ENCODE results near the gene ARHGAP30. TPM values are rescaled to one million over a fixed set of nuclear protein-coding genes. Genes with fewer than 3 reads are reported as not detected.

ARHGAP30 gene
- total RNA-seq, 1 experiment from 2014 or later = 36.5 TPM

DNA sequence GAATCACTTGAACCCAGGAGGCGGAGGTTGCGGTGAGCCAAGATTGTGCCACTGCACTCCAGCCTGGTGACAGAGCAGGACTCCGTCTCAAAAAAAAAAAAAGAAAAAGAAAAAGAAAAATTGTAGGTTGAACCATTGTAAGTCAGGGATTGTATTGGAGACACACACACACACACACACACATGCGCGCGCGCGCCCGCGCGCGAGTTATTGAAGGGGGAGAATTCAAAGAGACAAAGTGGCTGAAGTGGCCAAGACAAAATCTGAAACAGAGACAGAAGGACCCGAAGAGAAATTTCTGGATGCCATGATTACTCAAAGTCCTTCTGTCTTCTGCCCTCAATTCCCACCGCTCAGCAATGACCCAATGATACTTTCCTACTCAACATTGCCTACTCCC, 24.8 kb upstream of the ARHGAP30 start:
- H3K79me2 ChIP-seq (ENCODE audit: low read length) = no peaks in the 10 kb centered on the region
- no peaks in the 10 kb centered on the region for H3K9me2 ChIP-seq (replicated peaks; ENCODE audit: insufficient read depth, low read length)
- H3K9ac ChIP-seq (ENCODE audit: low read length) = no peak overlapping the region
- no peaks in the 10 kb centered on the region for H3K9me3 ChIP-seq (ENCODE audit: low read length)
- no peaks in the 10 kb centered on the region for H4K20me1 ChIP-seq (ENCODE audit: insufficient read depth, low read depth, low read length)
- H3K4me2 ChIP-seq (ENCODE audit: low read depth, low read length, poor library complexity, severe bottlenecking) = no peak overlapping the region
- no peak overlapping the region for H3K27ac ChIP-seq (ENCODE audit: low read length)
- H2AFZ ChIP-seq (ENCODE audit: low read length) = no peak overlapping the region
- no peaks in the 10 kb centered on the region for H3K27me3 ChIP-seq (ENCODE audit: low read length)
- peaks cover 19% of the 10 kb centered on the region for H3K4me1 ChIP-seq (ENCODE audit: low read length)
- no peaks in the 10 kb centered on the region for H3K36me3 ChIP-seq (ENCODE audit: insufficient read depth, low read length)
- DNase-seq = no peak
- H3K4me3 ChIP-seq (ENCODE audit: low read length) = no peak overlapping the region

DNA sequence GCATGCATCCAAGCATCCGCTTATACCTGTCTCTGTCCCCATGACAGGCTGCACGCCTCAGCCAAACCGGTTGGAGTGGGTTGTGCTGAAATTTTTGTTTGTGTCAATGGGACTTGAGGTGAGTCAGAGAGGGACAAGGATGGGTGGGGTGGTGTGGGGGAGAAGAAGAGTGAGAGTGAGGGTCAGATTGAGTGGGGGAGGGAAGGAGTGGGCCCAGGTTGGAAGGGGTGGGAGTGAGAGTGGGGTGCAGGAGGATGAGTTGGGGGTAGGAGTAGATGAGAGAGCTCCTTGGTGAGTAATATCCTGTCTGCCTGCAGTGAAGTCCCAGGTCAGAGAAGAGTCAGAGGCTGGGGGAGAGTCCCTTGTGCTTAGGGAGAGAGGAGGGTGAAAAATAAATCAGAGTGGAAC, 22.9 kb upstream of the ARHGAP30 start:
- H3K36me3 ChIP-seq (ENCODE audit: insufficient read depth, low read length) = no peaks in the 10 kb centered on the region
- H2AFZ ChIP-seq (ENCODE audit: low read length) = no peak overlapping the region
- H3K27me3 ChIP-seq (ENCODE audit: low read length) = no peaks in the 10 kb centered on the region
- H3K4me2 ChIP-seq (ENCODE audit: low read depth, low read length, poor library complexity, severe bottlenecking) = no peak overlapping the region
- peaks cover 4% of the 10 kb centered on the region for H3K4me1 ChIP-seq (ENCODE audit: low read length)
- no peaks in the 10 kb centered on the region for H4K20me1 ChIP-seq (ENCODE audit: insufficient read depth, low read depth, low read length)
- H3K4me3 ChIP-seq (ENCODE audit: low read length) = no peak overlapping the region
- H3K9ac ChIP-seq (ENCODE audit: low read length) = no peak overlapping the region
- H3K27ac ChIP-seq (ENCODE audit: low read length) = no peak overlapping the region
- H3K9me2 ChIP-seq (replicated peaks; ENCODE audit: insufficient read depth, low read length) = no peaks in the 10 kb centered on the region
- H3K79me2 ChIP-seq (ENCODE audit: low read length) = no peaks in the 10 kb centered on the region
- no peaks in the 10 kb centered on the region for H3K9me3 ChIP-seq (ENCODE audit: low read length)
- DNase-seq = no peak

- no peaks in the 10 kb centered on the region for H3K9me3 ChIP-seq (ENCODE audit: low read length)
- DNase-seq = no peak
- H2AFZ ChIP-seq (ENCODE audit: low read length) = no peak overlapping the region
- no peaks in the 10 kb centered on the region for H3K27me3 ChIP-seq (ENCODE audit: low read length)
- H3K4me1 ChIP-seq (ENCODE audit: low read length) = no peaks in the 10 kb centered on the region
- no peaks in the 10 kb centered on the region for H3K9me2 ChIP-seq (replicated peaks; ENCODE audit: insufficient read depth, low read length)
- no peak overlapping the region for H3K4me2 ChIP-seq (ENCODE audit: low read depth, low read length, poor library complexity, severe bottlenecking)
- H4K20me1 ChIP-seq (ENCODE audit: insufficient read depth, low read depth, low read length) = no peaks in the 10 kb centered on the region
- no peak overlapping the region for H3K27ac ChIP-seq (ENCODE audit: low read length)
- no peaks in the 10 kb centered on the region for H3K36me3 ChIP-seq (ENCODE audit: insufficient read depth, low read length)
- H3K4me3 ChIP-seq (ENCODE audit: low read length) = no peak overlapping the region
- H3K9ac ChIP-seq (ENCODE audit: low read length) = no peak overlapping the region
- H3K79me2 ChIP-seq (ENCODE audit: low read length) = no peaks in the 10 kb centered on the region
These were observed 22.3 kb upstream of the ARHGAP30 start for GRCh38 chr1:161091796-161092507.

GRCh38 chr1:161091093-161091492, 21.4 kb upstream of the ARHGAP30 start:
- Histone ChIP-seq H2AFZ (ENCODE audit: low read length) (no peak overlapping the region), H3K9me2 (replicated peaks; ENCODE audit: insufficient read depth, low read length) (no peaks in the 10 kb centered on the region), H3K79me2 (ENCODE audit: low read length) (no peaks in the 10 kb centered on the region), H3K27ac (ENCODE audit: low read length) (no peak overlapping the region), H3K4me1 (ENCODE audit: low read length) (no peaks in the 10 kb centered on the region), H3K36me3 (ENCODE audit: insufficient read depth, low read length) (no peaks in the 10 kb centered on the region), H3K4me3 (ENCODE audit: low read length) (no peak overlapping the region), H3K27me3 (ENCODE audit: low read length) (no peaks in the 10 kb centered on the region), H4K20me1 (ENCODE audit: insufficient read depth, low read depth, low read length) (no peaks in the 10 kb centered on the region), H3K9me3 (ENCODE audit: low read length) (no peaks in the 10 kb centered on the region), H3K4me2 (ENCODE audit: low read depth, low read length, poor library complexity, severe bottlenecking) (no peak overlapping the region), H3K9ac (ENCODE audit: low read length) (no peak overlapping the region)
- DNase-seq = no peak

GRCh38 chr1:161090617-161091016, 20.9 kb upstream of the ARHGAP30 start:
- Histone ChIP-seq H4K20me1 (ENCODE audit: insufficient read depth, low read depth, low read length) (no peaks in the 10 kb centered on the region), H3K79me2 (ENCODE audit: low read length) (no peaks in the 10 kb centered on the region), H3K27ac (ENCODE audit: low read length) (no peak overlapping the region), H3K36me3 (ENCODE audit: insufficient read depth, low read length) (no peaks in the 10 kb centered on the region), H3K4me1 (ENCODE audit: low read length) (no peaks in the 10 kb centered on the region), H3K4me3 (ENCODE audit: low read length) (no peak overlapping the region), H3K9ac (ENCODE audit: low read length) (no peak overlapping the region), H3K27me3 (ENCODE audit: low read length) (no peaks in the 10 kb centered on the region), H3K9me2 (replicated peaks; ENCODE audit: insufficient read depth, low read length) (no peaks in the 10 kb centered on the region), H2AFZ (ENCODE audit: low read length) (no peak overlapping the region), H3K9me3 (ENCODE audit: low read length) (no peaks in the 10 kb centered on the region), H3K4me2 (ENCODE audit: low read depth, low read length, poor library complexity, severe bottlenecking) (no peak overlapping the region)
- DNase-seq = no peak

- H3K79me2 ChIP-seq (ENCODE audit: low read length) = no peaks in the 10 kb centered on the region
- H3K9ac ChIP-seq (ENCODE audit: low read length) = no peak overlapping the region
- DNase-seq = no peak
- no peaks in the 10 kb centered on the region for H3K36me3 ChIP-seq (ENCODE audit: insufficient read depth, low read length)
- no peak overlapping the region for H3K4me2 ChIP-seq (ENCODE audit: low read depth, low read length, poor library complexity, severe bottlenecking)
- H4K20me1 ChIP-seq (ENCODE audit: insufficient read depth, low read depth, low read length) = no peaks in the 10 kb centered on the region
- no peak overlapping the region for H3K4me3 ChIP-seq (ENCODE audit: low read length)
- no peaks in the 10 kb centered on the region for H3K27me3 ChIP-seq (ENCODE audit: low read length)
- no peaks in the 10 kb centered on the region for H3K9me3 ChIP-seq (ENCODE audit: low read length)
- no peak overlapping the region for H3K27ac ChIP-seq (ENCODE audit: low read length)
- H3K9me2 ChIP-seq (replicated peaks; ENCODE audit: insufficient read depth, low read length) = no peaks in the 10 kb centered on the region
- no peak overlapping the region for H2AFZ ChIP-seq (ENCODE audit: low read length)
- H3K4me1 ChIP-seq (ENCODE audit: low read length) = no peaks in the 10 kb centered on the region
These were observed 20.2 kb upstream of the ARHGAP30 start for GRCh38 chr1:161089938-161090337.

DNA sequence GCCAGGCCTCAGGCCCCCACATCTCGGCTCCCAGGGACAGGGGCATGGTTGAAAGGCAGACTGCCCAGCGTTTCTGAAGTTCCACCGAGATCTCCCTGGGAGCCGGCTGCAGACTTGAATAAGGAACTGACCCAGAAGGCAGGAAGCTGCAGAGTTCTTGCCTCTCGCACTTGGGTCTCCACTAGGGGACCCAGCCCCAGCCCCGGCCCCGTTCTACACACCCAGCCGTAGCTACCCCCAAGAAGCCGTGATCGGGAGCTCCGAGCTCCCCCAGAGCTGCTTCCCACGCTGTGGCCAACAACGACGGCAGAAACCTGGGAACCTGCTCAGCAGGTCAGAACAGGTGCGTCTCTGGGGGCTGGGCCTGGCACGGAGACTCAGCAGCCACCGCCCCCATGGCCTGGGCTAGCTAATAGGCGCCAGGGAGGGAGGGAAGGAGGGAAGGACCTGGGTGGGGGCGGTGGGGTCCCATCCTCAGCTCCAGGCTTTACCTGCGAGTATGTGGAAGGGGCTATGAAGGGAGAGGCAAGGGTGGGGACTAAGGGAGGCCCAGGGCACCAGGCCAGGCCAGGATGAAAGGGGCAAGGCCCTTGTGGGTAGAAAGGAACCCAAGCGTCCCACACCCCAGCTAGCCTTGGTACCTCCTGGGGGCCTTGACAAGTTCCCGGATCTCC, 19.7 kb upstream of the ARHGAP30 start, which contains the start of gene NECTIN4:
Gene NECTIN4 (minus strand): TSS at position 308 of the 674 bp plus-strand sequence. CDS start 262 bp downstream, at position 46.
- H3K4me1 ChIP-seq (ENCODE audit: low read length) = no peaks in the 10 kb centered on the region
- H3K4me2 ChIP-seq (ENCODE audit: low read depth, low read length, poor library complexity, severe bottlenecking) = no peak within 1 kb of the TSS
- H4K20me1 ChIP-seq (ENCODE audit: insufficient read depth, low read depth, low read length) = no peaks in the 10 kb centered on the region
- no peak for DNase-seq
- no peaks in the 10 kb centered on the region for H3K9me2 ChIP-seq (replicated peaks; ENCODE audit: insufficient read depth, low read length)
- no peak within 1 kb of the TSS for H2AFZ ChIP-seq (ENCODE audit: low read length)
- no peak within 1 kb of the TSS for H3K9ac ChIP-seq (ENCODE audit: low read length)
- H3K27ac ChIP-seq (ENCODE audit: low read length) = no peak within 1 kb of the TSS
- no peaks in the 10 kb centered on the region for H3K27me3 ChIP-seq (ENCODE audit: low read length)
- no peaks in the 10 kb centered on the region for H3K79me2 ChIP-seq (ENCODE audit: low read length)
- no peaks in the 10 kb centered on the region for H3K36me3 ChIP-seq (ENCODE audit: insufficient read depth, low read length)
- H3K9me3 ChIP-seq (ENCODE audit: low read length) = no peaks in the 10 kb centered on the region
- no peak within 1 kb of the TSS for H3K4me3 ChIP-seq (ENCODE audit: low read length)

DNA sequence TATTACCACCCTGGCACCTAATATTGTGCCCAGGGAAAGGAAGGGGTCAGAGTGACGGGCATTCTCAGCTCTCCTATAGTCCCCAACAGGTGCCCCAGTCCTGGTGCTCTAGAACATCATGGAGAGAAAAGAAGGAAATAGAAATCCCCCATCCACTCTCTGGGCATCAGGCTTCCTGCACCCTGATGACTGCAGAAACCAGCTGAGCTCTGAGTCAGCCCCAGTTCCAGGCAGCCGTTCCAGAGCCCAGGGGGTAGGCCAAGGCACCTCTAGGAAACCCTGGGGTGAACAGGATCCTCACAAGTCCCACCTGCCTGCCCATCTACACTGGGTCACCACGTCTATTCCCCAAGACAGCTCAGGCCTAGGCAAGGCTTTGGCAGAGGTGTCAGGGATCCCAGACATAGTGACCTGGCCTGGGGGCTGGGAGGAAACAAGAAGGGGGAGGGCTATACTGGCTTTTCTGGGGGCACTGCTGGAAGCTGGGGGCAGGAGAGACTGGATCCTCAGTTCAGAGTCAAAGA, 19.0 kb upstream of the ARHGAP30 start:
- Histone ChIP-seq H3K9me3 (ENCODE audit: low read length) (no peaks in the 10 kb centered on the region), H3K27me3 (ENCODE audit: low read length) (no peaks in the 10 kb centered on the region), H3K9me2 (replicated peaks; ENCODE audit: insufficient read depth, low read length) (no peaks in the 10 kb centered on the region)

More for the DNA sequence above, 19.0 kb upstream of the ARHGAP30 start:
- no peak overlapping the region for H3K4me3 ChIP-seq (ENCODE audit: low read length)
- no peaks in the 10 kb centered on the region for H4K20me1 ChIP-seq (ENCODE audit: insufficient read depth, low read depth, low read length)
- DNase-seq = no peak
- H3K27ac ChIP-seq (ENCODE audit: low read length) = no peak overlapping the region
- H3K79me2 ChIP-seq (ENCODE audit: low read length) = no peaks in the 10 kb centered on the region
- H3K4me1 ChIP-seq (ENCODE audit: low read length) = no peaks in the 10 kb centered on the region
- no peak overlapping the region for H3K9ac ChIP-seq (ENCODE audit: low read length)
- no peak overlapping the region for H2AFZ ChIP-seq (ENCODE audit: low read length)
- no peaks in the 10 kb centered on the region for H3K36me3 ChIP-seq (ENCODE audit: insufficient read depth, low read length)
- no peak overlapping the region for H3K4me2 ChIP-seq (ENCODE audit: low read depth, low read length, poor library complexity, severe bottlenecking)
